IMR-90 (cell line): ENCODE results near the gene CCDC69. TPM values are rescaled to one million over a fixed set of nuclear protein-coding genes. Genes with fewer than 3 reads are reported as not detected.

Experiments used
- ATAC-seq: fragments of 200-7000 bp; cut with Tn5 transposase; 2 replicates; pipeline ENCODE4 v1.9.1; 2020; ENCODE audit warnings: low read depth, mild to moderate bottlenecking, moderate library complexity
- BruUV-seq: library from RNA; stranded (reverse); fragments of 400-500 nt; replicated peaks from 2 replicates; lab custom pipeline; 2021; lab: Mats Ljungman, UMichigan
- CTCF ChIA-PET: fragments of 300-600 bp; formaldehyde crosslinking; extraction: SDS; loops from one replicate; lab custom pipeline; 2021; ENCODE audit warnings: antibody characterized with exemption; lab: Yijun Ruan, JAX
- POLR2A ChIA-PET: fragments of 300-600 bp; sonication (Branson Sonifier 250); formaldehyde crosslinking; loops from one replicate; lab custom pipeline; 2022; ENCODE audit warnings: antibody characterized with exemption; ENCODE audit not compliant: unreplicated experiment; lab: Charles Lee
- DNase-seq: peaks from one replicate; pipeline ENCODE4 v3.0.0; 2013
- H2AFZ ChIP-seq: replicated peaks from 2 replicates; pipeline ENCODE3; 2013; ENCODE audit warnings: low read length, mild to moderate bottlenecking; ENCODE audit not compliant: poor library complexity
- H2AK5ac ChIP-seq: 2 replicates; pipeline ENCODE4 v1.6.1; 2013; ENCODE audit warnings: low read depth, low read length, inconsistent platforms
- H2AK9ac ChIP-seq: replicated peaks from 2 replicates; pipeline ENCODE3; 2013; ENCODE audit warnings: mild to moderate bottlenecking, low read depth, low read length, moderate library complexity; ENCODE audit not compliant: poor library complexity
- H2BK120ac ChIP-seq: 2 replicates; pipeline ENCODE4 v1.6.1; 2013; ENCODE audit warnings: low read depth, low read length, inconsistent platforms
- H2BK15ac ChIP-seq: 3 replicates; pipeline ENCODE4 v1.6.1; 2013; ENCODE audit warnings: low read depth, low read length, inconsistent platforms
- H2BK20ac ChIP-seq: 2 replicates; pipeline ENCODE4 v1.6.1; 2013; ENCODE audit warnings: low read depth, mild to moderate bottlenecking, inconsistent platforms, low read length, moderate library complexity
- H2BK5ac ChIP-seq: 2 replicates; pipeline ENCODE4 v1.6.1; 2013; ENCODE audit warnings: mild to moderate bottlenecking, low read depth, low read length, inconsistent platforms; ENCODE audit not compliant: poor library complexity, severe bottlenecking
- H3K14ac ChIP-seq: replicated peaks from 2 replicates; pipeline ENCODE4 v1.6.1; 2013; ENCODE audit warnings: low read depth, low read length, inconsistent platforms
- H3K18ac ChIP-seq: 2 replicates; pipeline ENCODE4 v1.6.1; 2013; ENCODE audit warnings: low read depth, low read length, control low read depth
- H3K23ac ChIP-seq: 2 replicates; pipeline ENCODE4 v1.6.1; 2013; ENCODE audit warnings: low read depth, low read length, inconsistent platforms
- H3K27ac ChIP-seq: 2 replicates; pipeline ENCODE4 v1.5.1; 2013; ENCODE audit warnings: mild to moderate bottlenecking, control low read depth, low read length; ENCODE audit not compliant: insufficient read depth
- H3K27me3 ChIP-seq: 2 replicates; pipeline ENCODE4 v1.6.1; 2013; ENCODE audit warnings: low read length; ENCODE audit not compliant: control insufficient read depth, insufficient read depth
- H3K36me3 ChIP-seq: 2 replicates; pipeline ENCODE4 v1.6.1; 2013; ENCODE audit warnings: low read length, mixed read lengths; ENCODE audit not compliant: control insufficient read depth, insufficient read depth
- H3K4ac ChIP-seq: 2 replicates; pipeline ENCODE4 v1.6.1; 2013; ENCODE audit warnings: low read depth, low read length, inconsistent platforms
- H3K4me1 ChIP-seq: 2 replicates; pipeline ENCODE4 v1.6.1; 2013; ENCODE audit warnings: low read length, mixed read lengths; ENCODE audit not compliant: control insufficient read depth, insufficient read depth
- H3K4me2 ChIP-seq: 2 replicates; pipeline ENCODE4 v1.6.1; 2013; ENCODE audit warnings: low read depth, mild to moderate bottlenecking, control low read depth, low read length, moderate library complexity
- H3K4me3 ChIP-seq: 2 replicates; pipeline ENCODE4 v1.5.1; 2013; ENCODE audit warnings: low read depth, mild to moderate bottlenecking, control low read depth, low read length, moderate library complexity; ENCODE audit not compliant: insufficient read depth
- H3K56ac ChIP-seq: 2 replicates; pipeline ENCODE4 v1.6.1; 2013; ENCODE audit warnings: low read length, inconsistent platforms; ENCODE audit not compliant: insufficient read depth; ENCODE audit errors: extremely low read depth
- H3K79me1 ChIP-seq, 2 experiments: 2 replicates each; pipeline ENCODE4 v1.6.1; 2013; ENCODE audit warnings: low read length in 2 of 2, inconsistent platforms in 1 of 2, low read depth in 1 of 2
- H3K9ac ChIP-seq: 2 replicates; pipeline ENCODE4 v1.6.1; 2013; ENCODE audit warnings: low read depth, low read length, control low read depth
- H3K9me1 ChIP-seq: 2 replicates; pipeline ENCODE4 v1.6.1; 2013; ENCODE audit warnings: low read length, inconsistent platforms; ENCODE audit not compliant: insufficient read depth
- H3K9me3 ChIP-seq: 2 replicates; pipeline ENCODE4 v1.6.1; 2013; ENCODE audit warnings: low read length; ENCODE audit not compliant: control insufficient read depth, insufficient read depth
- H4K20me1 ChIP-seq: 2 replicates; pipeline ENCODE4 v1.6.1; 2013; ENCODE audit warnings: low read length, inconsistent platforms; ENCODE audit not compliant: insufficient read depth
- H4K5ac ChIP-seq: 2 replicates; pipeline ENCODE4 v1.6.1; 2013; ENCODE audit warnings: mild to moderate bottlenecking, low read depth, low read length, control low read depth
- H4K8ac ChIP-seq, 2 experiments: 2 replicates each; pipeline ENCODE4 v1.6.1; 2013; ENCODE audit warnings: low read depth in 2 of 2, low read length in 2 of 2, control low read depth in 1 of 2, inconsistent platforms in 1 of 2
- H4K91ac ChIP-seq: 2 replicates; pipeline ENCODE4 v1.6.1; 2013; ENCODE audit warnings: low read depth, low read length, inconsistent platforms; ENCODE audit not compliant: insufficient read depth
- BHLHE40 ChIP-seq: fragments of 150-350 bp; IDR thresholded peaks from 2 replicates; pipeline ENCODE4 v1.6.1; 2016; ENCODE audit warnings: mild to moderate bottlenecking, low read depth, low read length
- CEBPB ChIP-seq: IDR thresholded peaks from 2 replicates; pipeline ENCODE4 v1.6.1; 2012; ENCODE audit warnings: low read depth, low read length, improper control_type of control experiment
- CHD1 ChIP-seq: IDR thresholded peaks from 2 replicates; pipeline ENCODE4 v1.6.1; 2012; ENCODE audit warnings: low read depth, low read length, improper control_type of control experiment
- CTCF ChIP-seq: conservative IDR thresholded peaks from 2 replicates; pipeline ENCODE4 v1.5.1; 2012; ENCODE audit warnings: mild to moderate bottlenecking, low read depth, low read length, improper control_type of control experiment
- ELK1 ChIP-seq: fragments of 150-350 bp; IDR thresholded peaks from 2 replicates; pipeline ENCODE4 v1.6.1; 2016; ENCODE audit warnings: low read depth, mild to moderate bottlenecking, low read length, moderate library complexity, borderline replicate concordance
- FOS ChIP-seq: fragments of 150-350 bp; IDR thresholded peaks from 2 replicates; pipeline ENCODE4 v1.6.1; 2016; ENCODE audit warnings: low read depth, low read length
- MAFK ChIP-seq: IDR thresholded peaks from 2 replicates; pipeline ENCODE4 v1.6.1; 2012; ENCODE audit warnings: low read depth, low read length, improper control_type of control experiment
- MAZ ChIP-seq: IDR thresholded peaks from 2 replicates; pipeline ENCODE4 v1.6.1; 2012; ENCODE audit warnings: low read depth, mild to moderate bottlenecking, low read length, improper control_type of control experiment, moderate library complexity, borderline replicate concordance
- MXI1 ChIP-seq: IDR thresholded peaks from 2 replicates; pipeline ENCODE4 v1.6.1; 2012; ENCODE audit warnings: low read depth, mild to moderate bottlenecking, low read length, moderate library complexity, borderline replicate concordance
- NFE2L2 ChIP-seq: fragments of 150-350 bp; IDR thresholded peaks from 2 replicates; pipeline ENCODE4 v1.6.1; 2016; ENCODE audit warnings: low read depth, mild to moderate bottlenecking, low read length
- POLR2A ChIP-seq: IDR thresholded peaks from 2 replicates; pipeline ENCODE4 v1.6.1; 2012; ENCODE audit warnings: mild to moderate bottlenecking, low read depth, low read length
- RAD21 ChIP-seq: IDR thresholded peaks from 2 replicates; pipeline ENCODE4 v1.6.1; 2012; ENCODE audit warnings: low read length, improper control_type of control experiment
- RCOR1 ChIP-seq: IDR thresholded peaks from 2 replicates; pipeline ENCODE4 v1.6.1; 2012; ENCODE audit warnings: mild to moderate bottlenecking, low read length, improper control_type of control experiment; ENCODE audit not compliant: insufficient replicate concordance
- RFX5 ChIP-seq: IDR thresholded peaks from 2 replicates; pipeline ENCODE4 v1.8.0; 2012; ENCODE audit warnings: low read depth, mild to moderate bottlenecking, low read length, moderate library complexity
- SMC3 ChIP-seq: fragments of 150-350 bp; IDR thresholded peaks from 2 replicates; pipeline ENCODE4 v1.6.1; 2016; ENCODE audit warnings: low read depth, mild to moderate bottlenecking, antibody characterized with exemption, low read length, moderate library complexity
- WGBS, 2 experiments: methylation state at CpG; one replicate each; pipeline versions ENCODE4 v1.1.5 to v1.1.7; 2013; ENCODE audit warnings: missing lambda C conversion rate in 2 of 2; ENCODE audit not compliant: insufficient read length in 1 of 2; ENCODE audit errors: extremely low coverage in 2 of 2; 5-methylcytosine and 5-hydroxymethylcytosine counted together
- dilution Hi-C: fragments of 300-500 bp; cut with HindIII; formaldehyde crosslinking; loops from one replicate; pipeline ENCODE4 v1.14.3; 2018; ENCODE audit warnings: low sequenced_read_pairs; ENCODE audit not compliant: unreplicated experiment
- in situ Hi-C: fragments of 300-500 bp; cut with MboI; formaldehyde crosslinking; loops from 3 replicates; pipeline ENCODE4 v1.14.3; 2019; ENCODE audit warnings: low sequenced_read_pairs, inconsistent platforms, mixed read lengths
- intact Hi-C: fragments of 100-400 bp; cut with micrococcal nuclease; formaldehyde crosslinking; loops from 2 replicates; pipeline ENCODE4 v1.10.0; 2022
- polyA plus RNA-seq, 3 experiments: library from polyadenylated mRNA; depleted of rRNA; stranded (reverse); fragments of >200 nt; gene quantifications; 2 replicates each; pipeline ENCODE4 v1.2.3, GENCODE V29; 2012; ENCODE audit warnings: low replicate concordance in 1 of 3
- total RNA-seq: library from RNA; depleted of rRNA; stranded (reverse); fragments of >200 nt; gene quantifications from 2 replicates; pipeline ENCODE4 v1.2.3, GENCODE V29; 2012
- TF ChIP-seq, protein P1 (sequence below): fragments of 150-350 bp; IDR thresholded peaks from 2 replicates; pipeline ENCODE4 v1.6.1; 2017; ENCODE audit warnings: mild to moderate bottlenecking, antibody characterized with exemption, low read length, low read depth

The CCDC69 gene
- total and polyA plus RNA-seq, 2 of the 4 experiments (the other 2 are of a cell fraction): 0.36 to 0.48 TPM

GRCh38 chr5:151174612-151175101 lies 49.2 kb downstream of the CCDC69 start:
- H4K20me1 ChIP-seq: no peaks in the 10 kb centered on the region
- H4K91ac ChIP-seq: no peak overlapping the region
- H3K27me3 ChIP-seq: peaks cover 21% of the 10 kb centered on the region
- H4K8ac ChIP-seq: no peak overlapping the region
- peak overlapping the region; percentile 39 for H2AFZ ChIP-seq
- H3K56ac ChIP-seq: no peak overlapping the region
- peak; percentile 82 for ATAC-seq
- no peak overlapping the region for H3K9ac ChIP-seq
- dilution Hi-C loops: no loop called here
- H3K9me3 ChIP-seq: no peaks in the 10 kb centered on the region
- H2BK5ac ChIP-seq: no peak overlapping the region
- H3K4me3 ChIP-seq: peak overlapping the region; percentile 23; the same call in 1 of the 2 replicates
- H3K4ac ChIP-seq: no peak overlapping the region
- ChIA-PET CTCF (no interaction called here), POLR2A (no interaction called here)
- TF ChIP-seq FOS (no peak), POLR2A (no peak), CHD1 (no peak), BHLHE40 (no peak), MXI1 (no peak), NFE2L2 (no peak), ELK1 (no peak), SMC3 (no peak), CTCF (no peak), CEBPB (no peak), RCOR1 (no peak), MAZ (no peak), MAFK (no peak), RAD21 (no peak), RFX5 (no peak)
- TF ChIP-seq, protein P1, sequence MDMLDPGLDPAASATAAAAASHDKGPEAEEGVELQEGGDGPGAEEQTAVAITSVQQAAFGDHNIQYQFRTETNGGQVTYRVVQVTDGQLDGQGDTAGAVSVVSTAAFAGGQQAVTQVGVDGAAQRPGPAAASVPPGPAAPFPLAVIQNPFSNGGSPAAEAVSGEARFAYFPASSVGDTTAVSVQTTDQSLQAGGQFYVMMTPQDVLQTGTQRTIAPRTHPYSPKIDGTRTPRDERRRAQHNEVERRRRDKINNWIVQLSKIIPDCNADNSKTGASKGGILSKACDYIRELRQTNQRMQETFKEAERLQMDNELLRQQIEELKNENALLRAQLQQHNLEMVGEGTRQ: no peak
- H4K5ac ChIP-seq: no peak overlapping the region
- no peak overlapping the region for H2BK120ac ChIP-seq
- in situ Hi-C loops: no loop called here
- no peaks in the 10 kb centered on the region for H3K36me3 ChIP-seq
- no peak for DNase-seq
- H2BK15ac ChIP-seq: no peak overlapping the region
- H3K23ac ChIP-seq: no peak overlapping the region
- H3K18ac ChIP-seq: no peak overlapping the region
- H2AK9ac ChIP-seq: peak overlapping the region; percentile 65
- no peak overlapping the region for H2AK5ac ChIP-seq
- no peak overlapping the region for H3K27ac ChIP-seq
- H3K9me1 ChIP-seq: no peaks in the 10 kb centered on the region
- WGBS, 2 experiments: 0% methylated on average over 2 of the region's 15 CpGs; no CpG with 5 or more reads in 1 of the 2 experiments
- H3K4me2 ChIP-seq: peak overlapping the region; percentile 73
- no peak overlapping the region for H3K14ac ChIP-seq
- H3K79me1 ChIP-seq: no peaks in the 10 kb centered on the region
- H2BK20ac ChIP-seq: no peak overlapping the region
- BruUV-seq: no TSS peak
- no peaks in the 10 kb centered on the region for H3K4me1 ChIP-seq
- intact Hi-C loops: no loop called here
